NCI-H2107 treated with DMSO at 0.1 percent for 48 hours (cell line): ENCODE measurements around the gene MEMO1.
"Not testable (repeated sequence)": the region's sequence is repeated elsewhere in the genome, so short reads cannot be mapped to it uniquely, and the experiment has no call there.

Source experiments
- DNase-seq: peaks from one replicate; lab custom pipeline; 2025; ENCODE audit not compliant: unreplicated experiment; lab: John Stamatoyannopoulos, UW

Gene MEMO1

DNA sequence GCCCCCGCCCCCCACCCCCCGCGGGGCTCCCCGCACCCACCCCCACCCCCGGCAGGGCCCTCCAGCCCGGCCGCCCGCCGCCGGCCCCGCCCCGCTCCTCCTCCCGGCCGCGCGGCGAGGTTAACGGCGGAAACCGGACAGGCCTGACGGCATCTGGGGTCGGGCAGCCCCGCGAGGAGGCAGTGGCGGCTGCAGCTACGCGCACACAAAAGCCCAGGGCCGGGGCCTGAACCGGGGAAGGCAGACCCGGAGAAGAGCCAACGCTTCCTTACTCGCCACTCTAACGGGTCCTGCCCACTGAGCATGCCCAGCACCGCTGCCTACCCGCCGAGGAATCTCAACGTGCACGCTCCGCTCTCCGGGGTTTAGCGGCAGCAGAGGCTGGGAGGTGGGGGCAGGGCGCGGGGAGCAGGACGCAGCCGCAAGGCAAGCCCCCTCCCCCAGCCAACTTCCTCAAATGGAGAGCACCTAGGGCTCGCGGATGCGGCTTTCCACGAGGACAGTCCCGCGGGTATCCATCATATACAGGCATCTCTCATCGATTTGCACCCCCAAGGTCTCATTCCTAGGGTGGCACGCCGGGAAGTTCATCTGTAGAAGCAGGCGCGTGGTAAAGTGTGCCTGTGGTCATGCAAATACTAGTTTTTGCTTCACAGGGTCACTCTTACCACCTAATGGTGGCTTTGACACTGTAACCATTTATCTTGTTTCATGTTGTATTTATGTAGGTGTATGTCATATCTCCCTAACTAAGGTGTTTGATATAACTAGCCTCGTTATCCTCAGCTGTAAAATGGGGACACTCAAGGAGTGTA, at the start of gene MEMO1:
Gene MEMO1, minus strand, starts transcription at position 339 of the 815 bp plus-strand sequence. CDS start 761 bp downstream, outside the sequence.
- peak; percentile 88 for DNase-seq

DNA sequence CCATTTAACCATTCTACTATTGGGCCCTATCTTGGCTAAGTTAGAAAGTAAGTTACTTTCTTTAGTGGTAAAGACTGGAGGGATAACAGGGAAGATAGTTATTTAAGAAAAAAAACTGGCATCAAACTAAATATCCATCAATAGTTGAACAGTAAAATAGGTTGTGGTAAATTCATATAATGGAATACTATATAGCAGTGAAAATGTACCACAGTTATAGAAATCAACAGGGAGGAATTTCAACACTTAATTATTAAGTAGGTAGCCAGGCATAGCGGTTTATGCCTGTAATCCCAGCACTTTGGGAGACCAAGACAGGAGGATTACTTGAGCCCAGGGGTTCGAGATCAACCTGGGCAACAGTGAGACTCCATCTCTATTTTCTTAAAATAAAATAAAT, 49.5 kb upstream of the MEMO1 start:
- DNase-seq, result no peak

GRCh38 chr2:32058130-32058529, 47.3 kb upstream of the MEMO1 start:
- DNase-seq, result no peak

DNA sequence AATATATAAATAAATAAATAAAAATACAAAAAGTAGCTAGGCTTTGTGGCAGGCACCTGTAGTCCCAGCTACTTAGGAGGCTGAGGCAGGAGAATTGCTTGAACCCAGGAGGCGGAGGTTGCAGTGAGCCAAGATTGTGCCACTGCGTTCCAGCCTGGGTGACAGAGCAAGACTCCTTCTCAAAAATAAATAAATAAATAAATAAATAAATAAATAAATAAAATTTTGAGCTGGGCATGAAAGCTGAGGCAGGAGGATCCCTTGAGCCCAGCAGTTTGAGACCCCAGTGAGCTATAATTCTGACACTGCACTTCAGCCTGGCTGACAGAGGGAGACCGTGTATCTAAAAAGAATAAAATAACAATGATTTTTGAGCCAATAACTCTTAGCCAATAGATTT, 43.8 kb upstream of the MEMO1 start:
- DNase-seq, result not testable (repeated sequence)

GRCh38 chr2:32051836-32052439, 41.1 kb upstream of the MEMO1 start:
- DNase-seq, result no peak

DNA sequence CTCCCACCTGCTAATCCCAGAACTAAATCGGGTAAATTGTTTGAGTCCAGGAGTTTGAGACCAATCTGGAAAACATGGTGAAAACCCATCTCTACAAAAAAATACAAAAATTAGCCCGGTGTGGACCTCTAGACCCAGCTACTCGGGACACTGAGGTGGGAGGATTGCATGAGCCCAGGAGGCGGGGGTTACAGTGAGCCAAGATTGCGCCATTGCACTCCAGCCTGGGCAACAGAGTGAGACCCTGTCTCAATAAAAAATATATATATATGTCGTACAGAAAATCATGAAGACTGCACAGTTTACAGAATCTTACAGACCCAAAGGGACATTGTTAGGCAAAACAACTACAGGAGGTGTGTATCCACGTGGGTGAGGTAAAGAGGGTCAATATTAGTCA, 32.8 kb upstream of the MEMO1 start:
- no peak for DNase-seq

DNA sequence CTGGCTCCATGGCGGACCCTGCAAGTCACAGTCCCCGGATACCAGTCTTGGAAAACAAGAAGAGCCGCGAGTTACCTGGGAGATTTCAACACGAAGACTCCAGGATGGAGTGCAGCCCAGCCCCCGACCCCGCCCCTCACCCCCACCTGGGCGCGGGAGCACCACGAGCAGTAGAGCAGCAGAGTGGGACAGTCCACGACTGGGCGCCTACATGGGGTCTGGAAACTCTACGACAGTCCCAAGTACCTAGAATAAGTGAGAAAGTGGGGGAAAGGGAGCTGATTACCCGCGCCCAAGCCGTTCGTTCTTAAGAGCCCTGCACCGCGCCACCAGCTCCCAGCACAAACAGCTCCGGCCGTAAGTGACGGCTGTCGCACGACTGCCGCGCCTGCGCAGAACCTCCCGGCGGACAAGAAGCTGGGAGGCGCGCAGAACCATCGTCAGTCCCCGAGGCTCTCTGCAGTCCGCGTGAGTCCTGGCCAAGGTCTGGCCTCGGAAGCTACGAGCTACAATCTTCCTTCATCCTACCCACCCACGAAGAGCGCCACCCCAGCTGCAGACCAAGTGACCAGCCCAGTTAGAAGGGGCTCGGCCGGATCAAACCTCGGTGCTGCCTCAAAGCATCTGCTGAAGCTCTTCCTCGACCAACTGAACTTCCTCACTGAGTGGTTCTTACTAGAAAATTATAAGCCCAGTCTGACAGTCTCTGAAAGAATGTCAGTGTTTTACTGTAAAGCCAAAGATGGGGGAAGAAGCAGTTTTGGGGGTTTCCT, 28.8 kb upstream of the MEMO1 start, which contains the start of gene DPY30:
Gene DPY30, minus strand, starts transcription at position 359 of the 773 bp plus-strand sequence. Its CDS starts 349 bp downstream, at position 10.
- DNase-seq, result peak; percentile 77

DNA sequence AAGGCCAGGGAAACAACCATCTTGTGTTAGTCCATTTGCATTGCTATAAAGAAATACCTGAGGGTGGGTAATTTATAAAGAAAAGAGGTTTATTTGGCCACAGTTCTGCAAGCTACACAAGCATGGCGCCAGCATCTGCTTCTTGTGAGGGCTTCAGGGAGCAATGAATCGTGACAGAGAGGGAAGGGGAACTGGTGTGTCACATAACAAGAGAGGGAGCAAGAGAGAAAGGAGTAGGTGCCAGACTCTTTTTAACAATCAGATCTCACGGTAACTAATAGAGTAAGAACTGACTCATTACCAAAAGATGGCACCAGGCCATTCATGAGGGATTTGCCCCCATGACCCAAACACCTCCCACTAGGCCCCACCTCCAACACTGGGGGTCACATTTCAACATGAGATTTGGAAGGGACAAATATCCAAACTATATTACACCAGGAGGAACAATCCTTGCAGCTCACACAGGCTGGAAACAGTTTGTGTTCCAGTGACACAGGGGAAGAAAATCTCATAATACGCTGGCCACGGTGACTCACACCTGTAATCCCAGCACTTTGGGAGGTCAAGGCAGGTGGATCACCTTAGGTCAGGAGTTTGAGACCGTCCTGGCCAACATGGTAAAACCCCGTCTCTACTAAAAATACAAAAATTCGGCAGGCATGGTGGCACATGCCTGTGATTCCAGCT, 23.5 kb upstream of the MEMO1 start:
- not testable (repeated sequence) for DNase-seq

GRCh38 chr2:32018789-32019482, 8.1 kb upstream of the MEMO1 start:
- not testable (repeated sequence) for DNase-seq

DNA sequence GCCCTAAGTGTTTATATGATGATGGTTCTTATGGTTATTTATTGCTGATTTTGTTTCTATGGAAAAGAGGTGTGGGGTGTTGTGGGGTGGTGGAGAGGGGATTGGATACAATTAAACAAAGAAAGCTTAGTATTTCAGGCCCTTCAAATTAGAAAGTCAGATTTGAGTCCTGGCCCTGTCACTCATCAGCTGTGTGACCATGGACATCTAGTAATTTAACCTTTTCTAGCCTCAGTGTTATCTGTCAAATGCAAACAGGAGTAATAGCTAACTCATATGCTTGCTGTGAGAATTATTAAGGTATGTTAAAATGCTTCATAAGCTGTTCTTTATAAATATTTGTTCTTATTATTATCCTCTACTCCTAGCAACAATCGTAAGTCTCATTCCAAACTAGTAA, 2.1 kb upstream of the MEMO1 start:
- DNase-seq, result no peak

GRCh38 chr2:32011485-32011960, 715 bp upstream of the MEMO1 start:
- DNase-seq, result no peak

DNA sequence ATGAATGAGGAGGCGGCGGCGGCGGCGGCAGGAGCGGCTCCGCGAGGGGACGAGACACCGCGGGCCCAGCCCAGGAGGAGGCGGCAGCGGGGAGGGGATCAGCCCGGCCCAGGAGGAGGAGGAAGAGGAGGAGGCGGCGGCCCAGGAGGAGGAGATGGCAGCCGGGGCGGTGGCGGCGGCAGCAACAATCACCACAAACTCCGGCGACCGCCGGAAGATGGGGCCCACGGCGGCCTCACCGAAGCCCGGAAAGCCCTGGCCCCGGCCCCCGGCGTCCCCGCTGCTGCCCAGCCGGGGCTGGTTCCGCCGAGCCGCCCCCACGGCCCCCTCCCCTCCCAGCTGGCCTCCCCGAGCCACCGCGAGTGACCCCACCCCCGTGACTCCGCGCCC, 533 bp downstream of the MEMO1 start:
- DNase-seq, result not testable (repeated sequence)

DNA sequence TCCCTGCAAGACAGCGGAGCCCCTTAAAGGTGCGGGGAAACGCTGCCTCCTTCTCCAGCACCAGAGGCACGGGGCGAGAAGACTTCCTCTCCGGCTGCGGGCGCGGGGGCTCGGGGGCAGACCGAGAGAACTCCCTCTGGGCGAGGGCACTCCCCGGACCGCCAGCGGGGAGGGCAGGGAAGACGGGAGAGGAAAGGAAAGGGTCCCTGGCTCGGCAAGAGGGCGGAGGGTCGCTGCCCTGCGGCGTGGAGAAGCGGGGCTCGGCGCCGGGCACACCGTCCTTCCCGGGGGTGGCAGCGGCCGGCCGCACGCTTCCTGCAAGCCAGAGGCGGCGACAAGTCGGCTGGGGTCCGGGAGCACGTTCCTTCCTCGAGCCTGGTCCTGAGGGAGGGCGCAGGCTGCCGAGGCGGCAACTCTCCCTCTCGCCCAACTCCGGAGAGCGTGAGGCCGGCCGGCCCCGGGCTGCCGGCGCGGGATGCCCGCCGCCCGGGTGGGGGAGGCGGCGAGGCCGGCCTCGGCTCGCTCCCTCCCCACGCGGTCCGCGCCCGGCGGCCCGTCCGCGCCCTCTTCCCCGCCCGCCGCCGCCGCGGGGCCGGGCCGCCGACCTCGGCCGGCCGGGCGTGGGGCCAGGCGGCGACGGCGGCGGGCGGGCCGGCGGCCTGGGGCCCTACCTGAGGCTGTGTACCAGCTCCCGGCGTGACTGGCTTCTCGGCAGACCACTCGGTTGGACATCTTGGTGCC, 1.1 kb downstream of the MEMO1 start:
- DNase-seq, result no peak

- peak; percentile 54 for DNase-seq
Observed at GRCh38 chr2:32008805-32009515, 1.8 kb downstream of the MEMO1 start.

GRCh38 chr2:32007121-32007391, 3.8 kb downstream of the MEMO1 start:
- no peak for DNase-seq

DNA sequence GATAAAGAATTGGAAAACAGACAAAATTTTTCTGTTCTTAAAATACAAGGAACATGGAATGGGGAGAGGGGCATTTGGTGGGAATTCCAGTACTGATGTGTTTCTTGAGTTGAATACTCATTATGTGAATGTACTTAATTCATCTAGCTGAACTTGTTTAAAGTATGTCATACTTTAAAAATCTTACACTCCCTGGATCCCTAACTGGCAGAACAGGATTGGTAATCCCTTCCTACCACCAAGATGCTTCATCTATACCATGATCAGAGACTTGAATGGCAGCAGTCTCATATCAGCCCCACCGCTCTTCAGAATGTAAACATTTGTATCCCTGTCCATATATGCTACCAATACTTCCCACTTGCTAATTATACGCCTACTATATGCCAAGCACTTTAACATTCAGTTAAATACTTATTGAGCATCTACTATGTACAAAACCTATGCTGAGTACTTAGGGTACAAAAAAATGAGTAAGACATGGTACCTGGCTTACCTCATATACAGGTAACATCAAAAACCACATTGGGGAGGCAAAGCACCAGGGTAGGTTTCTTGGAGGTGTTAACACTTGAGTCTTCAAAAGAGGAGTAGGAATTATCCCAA, 5.3 kb downstream of the MEMO1 start:
- DNase-seq, result no peak

DNA sequence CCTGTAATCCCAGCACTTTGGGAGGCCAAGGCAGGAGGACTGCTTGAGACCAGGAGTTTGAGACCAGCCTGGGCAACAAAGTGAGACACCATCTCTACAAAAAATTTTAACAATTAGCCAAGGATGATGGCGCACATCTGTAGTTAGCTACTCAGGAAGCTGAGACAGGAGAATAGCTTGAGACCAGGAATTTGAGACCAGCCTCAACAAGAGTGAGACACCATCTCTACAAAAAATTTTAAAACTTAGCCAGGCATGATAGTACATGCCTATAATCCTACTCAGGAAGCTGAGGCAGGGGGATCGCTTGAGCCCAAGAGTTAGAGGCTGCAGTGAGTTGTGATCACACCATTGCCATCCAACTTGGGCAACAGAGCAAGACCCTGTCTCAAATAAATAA, 7.0 kb downstream of the MEMO1 start:
- no peak for DNase-seq

DNA sequence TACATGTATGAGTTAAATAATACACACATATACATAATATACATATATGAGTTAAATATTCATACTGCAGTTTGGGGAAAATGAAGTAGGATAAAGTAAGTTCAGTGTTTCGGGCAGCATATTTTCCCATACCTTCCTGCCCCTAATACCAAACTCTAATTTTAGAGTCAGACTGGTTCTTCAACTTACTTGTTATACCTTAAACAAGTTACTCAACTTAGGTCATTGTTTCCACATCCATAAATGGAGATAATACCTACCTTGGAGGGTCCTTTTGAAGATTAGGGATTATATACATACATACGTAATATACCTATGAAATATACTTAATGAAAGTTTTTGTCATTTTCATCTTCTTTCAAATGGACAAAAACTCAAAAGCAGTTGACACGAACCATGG, 8.4 kb downstream of the MEMO1 start:
- DNase-seq, result no peak

DNA sequence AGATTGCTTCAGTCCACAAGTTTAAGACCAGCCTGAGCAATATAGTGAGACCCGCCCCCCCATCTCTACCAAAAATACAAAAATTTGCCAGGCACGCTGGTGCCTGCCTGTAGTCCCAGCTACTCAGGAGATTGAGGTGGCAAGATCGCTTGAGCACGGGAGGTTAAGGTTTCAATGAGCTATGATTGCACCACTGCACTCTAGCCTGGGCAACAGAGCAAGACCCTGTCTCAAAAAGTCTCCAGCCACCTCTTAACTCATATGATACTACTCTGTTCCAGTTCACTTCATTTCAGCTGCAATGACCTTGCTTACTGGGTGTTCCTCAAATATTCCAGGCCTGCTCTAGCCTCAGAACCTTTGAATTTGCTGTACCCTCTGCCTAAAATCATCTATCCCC, 11.4 kb downstream of the MEMO1 start:
- DNase-seq, result no peak
